BJ (cell line): ENCODE results near the gene PRH1. TPM values are rescaled to one million over a fixed set of nuclear protein-coding genes. Genes with fewer than 3 reads are reported as not detected.

Experiments used
- polyA plus RNA-seq: library from polyadenylated mRNA; depleted of rRNA; stranded (reverse); fragments of >200 nt; gene quantifications from 2 replicates; pipeline ENCODE4 v1.2.3, GENCODE V29; 2011; rRNA removed
- small RNA-seq: library from RNA; depleted of rRNA; stranded (forward); fragments of <200 nt; gene quantifications from one replicate; pipeline ENCODE3, GENCODE V24; 2012; ENCODE audit warnings: low replicate concordance, low read depth; ENCODE audit not compliant: insufficient read length

PRH1 gene
- polyA plus RNA-seq, 1 experiment: 3.0 TPM

Small RNAs within 50 kb of the gene (small RNA-seq; reads per million reads assigned to genes)
- not detected for gene PRR4

Other genes with a start within 250 kb of the PRH1 start
- gene STYK1, start 210.2 kb downstream of the PRH1 start, polyA plus RNA-seq: 0.74 and 0.92 TPM in 2 replicates
- gene YBX3, start 160.9 kb downstream of the PRH1 start, polyA plus RNA-seq: 81.4 and 142 TPM in 2 replicates
- not detected in 2 replicates for gene TAS2R7, start 81.6 kb downstream of the PRH1 start, polyA plus RNA-seq
- not detected in 2 replicates for gene TAS2R8, start 77.0 kb downstream of the PRH1 start, polyA plus RNA-seq
- gene TAS2R9, start 74.1 kb downstream of the PRH1 start, polyA plus RNA-seq: not detected in 2 replicates
- gene TAS2R10, start 57.9 kb downstream of the PRH1 start, polyA plus RNA-seq: 0.07 and 0.17 TPM in 2 replicates
- 2.6 and 4.2 TPM in 2 replicates for gene PRR4, start 34.8 kb downstream of the PRH1 start, polyA plus RNA-seq
- 0.10 TPM in 1 of 2 replicates, not detected in the other for gene TAS2R13, start 25.3 kb upstream of the PRH1 start, polyA plus RNA-seq
- gene PRH2, start 45.0 kb upstream of the PRH1 start, polyA plus RNA-seq: 0.18 TPM in 1 of 2 replicates, not detected in the other
- gene TAS2R14, start 55.0 kb upstream of the PRH1 start, polyA plus RNA-seq: 0.56 and 1.3 TPM in 2 replicates
- gene TAS2R50, start 102.7 kb upstream of the PRH1 start, polyA plus RNA-seq: 0.12 TPM in 1 of 2 replicates, not detected in the other
- gene TAS2R20, start 114.0 kb upstream of the PRH1 start, polyA plus RNA-seq: 0.29 and 0.64 TPM in 2 replicates
- gene TAS2R19, start 138.4 kb upstream of the PRH1 start, polyA plus RNA-seq: 0.33 and 0.48 TPM in 2 replicates
- gene TAS2R31, start 147.2 kb upstream of the PRH1 start, polyA plus RNA-seq: 0.29 and 0.55 TPM in 2 replicates
- 0.09 and 0.11 TPM in 2 replicates for gene TAS2R46, start 178.0 kb upstream of the PRH1 start, polyA plus RNA-seq
- not detected in 2 replicates for gene TAS2R43, start 208.1 kb upstream of the PRH1 start, polyA plus RNA-seq